Mammary epithelial cell (primary cell): ENCODE results near the gene TIMM9.

Experiments
- CTCF ChIP-seq, 2 donors: IDR thresholded peaks in 1 of 2; conservative IDR thresholded peaks in 1 of 2; 2 replicates each; pipeline ENCODE4 v1.5.1; 2011 to 2012; ENCODE audit warnings: inconsistent platforms in 2 of 2, low read length in 2 of 2, mild to moderate bottlenecking in 2 of 2, control low read depth in 1 of 2, low read depth in 1 of 2; ENCODE audit not compliant: insufficient read depth in 1 of 2; ENCODE audit errors: extremely low read depth in 1 of 2
- EZH2 ChIP-seq: IDR thresholded peaks from 2 replicates; pipeline ENCODE4 v1.6.1; 2012; ENCODE audit warnings: low read length, inconsistent platforms, borderline replicate concordance

- TF ChIP-seq CTCF (conservative IDR thresholded peaks at IDR 0.05 in 1 of 2, IDR thresholded peaks at IDR 0.05 in 1 of 2; ENCODE audit: extremely low read depth in 1 of 2, insufficient read depth in 1 of 2, low read depth in 1 of 2, low read length in 2 of 2) = no peak
- no peak for TF ChIP-seq EZH2
These were observed 38.1 kb upstream of the TIMM9 start for GRCh38 chr14:58465421-58465820.
